DMS153 (cell line): ENCODE results near the gene RFX1.
"Not testable (repeated sequence)": the region's sequence is repeated elsewhere in the genome, so short reads cannot be mapped to it uniquely, and the experiment has no call there.

ENCODE experiments used
- DNase-seq: peaks from one replicate; lab custom pipeline; 2025; lab: John Stamatoyannopoulos, UW

RFX1 gene

GRCh38 chr19:13978351-13979243 is 27.5 kb downstream of the RFX1 start:
- DNase-seq, result peak; percentile 81

GRCh38 chr19:13977803-13978202 is 28.3 kb downstream of the RFX1 start:
- DNase-seq, result no peak

- no peak for DNase-seq
Observed at GRCh38 chr19:13976446-13976845, 29.7 kb downstream of the RFX1 start.

- DNase-seq, result no peak
Observed at GRCh38 chr19:13975870-13976269, 30.2 kb downstream of the RFX1 start.

- peak; percentile 91 for DNase-seq
Observed at GRCh38 chr19:13974073-13974472, 32.0 kb downstream of the RFX1 start.

- DNase-seq, result not testable (repeated sequence)
Observed at GRCh38 chr19:13973479-13973878, 32.6 kb downstream of the RFX1 start.

GRCh38 chr19:13972368-13973155 is 33.6 kb downstream of the RFX1 start:
- no peak for DNase-seq

GRCh38 chr19:13971868-13972267 is 34.3 kb downstream of the RFX1 start:
- DNase-seq, result not testable (repeated sequence)

GRCh38 chr19:13969897-13970296 is 36.2 kb downstream of the RFX1 start:
- DNase-seq, result no peak

- DNase-seq, result no peak
Observed at GRCh38 chr19:13968999-13969398, 37.1 kb downstream of the RFX1 start.

GRCh38 chr19:13968383-13968935 is 37.7 kb downstream of the RFX1 start:
- DNase-seq, result no peak

- DNase-seq, result not testable (repeated sequence)
Observed at GRCh38 chr19:13967206-13967605, 38.9 kb downstream of the RFX1 start.

GRCh38 chr19:13966684-13967128 is 39.4 kb downstream of the RFX1 start:
- DNase-seq, result no peak

- DNase-seq, result no peak
Observed at GRCh38 chr19:13965926-13966683, 40.0 kb downstream of the RFX1 start.

- DNase-seq, result no peak
Observed at GRCh38 chr19:13965377-13965896, 40.7 kb downstream of the RFX1 start.

- no peak for DNase-seq
Observed at GRCh38 chr19:13964776-13965175, 41.3 kb downstream of the RFX1 start.

GRCh38 chr19:13963603-13964105 is 42.5 kb downstream of the RFX1 start:
- DNase-seq, result no peak

- no peak for DNase-seq
Observed at GRCh38 chr19:13962699-13963602, 43.2 kb downstream of the RFX1 start.

- no peak for DNase-seq
Observed at GRCh38 chr19:13961826-13962698, 44.1 kb downstream of the RFX1 start.
